ENCODE results near the gene ZNF564. TPM values are rescaled to one million over a fixed set of nuclear protein-coding genes. Genes with fewer than 3 reads are reported as not detected.

Gene ZNF564
- total RNA-seq, 1 experiment from 2014 or later = 6.1 TPM

- POLR2A ChIA-PET = no interaction called here
- peaks cover 4 to 8% of the 10 kb centered on the region in 2 experiments; a peak in 2 of 4 replicates for H3K9me3 ChIP-seq (ENCODE audit: control insufficient read depth in 1 of 2, insufficient read depth in 1 of 2, low read depth in 1 of 2, low read length in 2 of 2)
- no peaks in the 10 kb centered on the region for H3K27me3 ChIP-seq (ENCODE audit: insufficient read depth, low read length)
- no peak overlapping the region for H3K27ac ChIP-seq (ENCODE audit: low read depth, low read length)
- no peaks in the 10 kb centered on the region for H3K9me2 ChIP-seq (ENCODE audit: insufficient read depth)
- peaks cover 0 to 4% of the 10 kb centered on the region in 2 experiments; a peak in 2 of 4 replicates for H3K4me1 ChIP-seq (ENCODE audit: control insufficient read depth in 1 of 2, insufficient read depth in 2 of 2, low read length in 2 of 2)
- CTCF ChIA-PET = no interaction called here
- no peak overlapping the region for H2AFZ ChIP-seq (ENCODE audit: low read depth, low read length, poor library complexity, severe bottlenecking)
- DNase-seq (ENCODE audit: low read depth, low spot score) (no peak), ATAC-seq (no peak)
- TF ChIP-seq JUND (IDR thresholded peaks at IDR 0.05) (no peak), CBX3 (IDR thresholded peaks at IDR 0.05; ENCODE audit: low read depth) (no peak), ZFX (IDR thresholded peaks at IDR 0.05) (no peak), SIN3A (IDR thresholded peaks at IDR 0.05; ENCODE audit: low read depth) (no peak), SP1 (IDR thresholded peaks at IDR 0.05; ENCODE audit: low read depth) (no peak)
- intact Hi-C loops (cut with micrococcal nuclease) = no loop called here
- peaks cover 0 to 10% of the 10 kb centered on the region in 2 experiments; a peak in 1 of 4 replicates for H3K36me3 ChIP-seq (ENCODE audit: control insufficient read depth in 1 of 2, insufficient read depth in 2 of 2, low read length in 2 of 2)
- no peak overlapping the region for H3K9ac ChIP-seq (ENCODE audit: low read length)
- H4K20me1 ChIP-seq (ENCODE audit: insufficient read depth) = no peaks in the 10 kb centered on the region
- RAD21 ChIA-PET (ENCODE audit: low non-redundant PET in 1 of 2, low total read pairs in 2 of 2, uncharacterized antibody in 2 of 2, unreplicated experiment in 2 of 2) = no interaction called here
- no TSS peak for BruUV-seq (replicated peaks)
- peaks cover 37% of the 10 kb centered on the region for H3K79me2 ChIP-seq (ENCODE audit: insufficient read depth, low read length)
- H3K4me3 ChIP-seq (replicated peaks in 1 of 2; ENCODE audit: low read depth in 1 of 2, low read length in 2 of 2) = no peak overlapping the region
- no peak overlapping the region for H3K4me2 ChIP-seq (ENCODE audit: low read length)
These were observed 4.4 kb downstream of the ZNF564 start for GRCh38 chr19:12546903-12547302.

- DNase-seq (ENCODE audit: low read depth, low spot score) (no peak), ATAC-seq (no peak)
- ChIA-PET CTCF (no interaction called here), POLR2A (no interaction called here), RAD21 (ENCODE audit: low non-redundant PET in 1 of 2, low total read pairs in 2 of 2, uncharacterized antibody in 2 of 2, unreplicated experiment in 2 of 2) (no interaction called here)
- no peak overlapping the region for H3K9ac ChIP-seq (ENCODE audit: low read length)
- peaks cover 0 to 10% of the 10 kb centered on the region in 2 experiments; a peak in 1 of 4 replicates for H3K36me3 ChIP-seq (ENCODE audit: control insufficient read depth in 1 of 2, insufficient read depth in 2 of 2, low read length in 2 of 2)
- intact Hi-C loops (cut with micrococcal nuclease) = no loop called here
- no peaks in the 10 kb centered on the region for H3K4me1 ChIP-seq (ENCODE audit: control insufficient read depth in 1 of 2, insufficient read depth in 2 of 2, low read length in 2 of 2)
- H3K27ac ChIP-seq (ENCODE audit: low read depth, low read length) = no peak overlapping the region
- no peak overlapping the region for H2AFZ ChIP-seq (ENCODE audit: low read depth, low read length, poor library complexity, severe bottlenecking)
- no peak overlapping the region for H3K4me3 ChIP-seq (replicated peaks in 1 of 2; ENCODE audit: low read depth in 1 of 2, low read length in 2 of 2)
- H3K27me3 ChIP-seq (ENCODE audit: insufficient read depth, low read length) = no peaks in the 10 kb centered on the region
- H3K79me2 ChIP-seq (ENCODE audit: insufficient read depth, low read length) = peaks cover 37% of the 10 kb centered on the region
- BruUV-seq (replicated peaks) = no TSS peak
- H3K4me2 ChIP-seq (ENCODE audit: low read length) = no peak overlapping the region
- H3K9me2 ChIP-seq (ENCODE audit: insufficient read depth) = no peaks in the 10 kb centered on the region
- no peak for TF ChIP-seq RAD21 (IDR thresholded peaks at IDR 0.05; ENCODE audit: low read depth)
- TF ChIP-seq EZH2phosphoT487 (IDR thresholded peaks at IDR 0.05; ENCODE audit: borderline replicate concordance) = no peak
- no peak for TF ChIP-seq ATF3 (IDR thresholded peaks at IDR 0.05)
- TF ChIP-seq TCF7L2 (IDR thresholded peaks at IDR 0.05; ENCODE audit: borderline replicate concordance, extremely low read depth, insufficient read depth, insufficient read length) = no peak
- no peak for TF ChIP-seq EGR1 (IDR thresholded peaks at IDR 0.05; ENCODE audit: low read depth)
- no peak for TF ChIP-seq SRF (IDR thresholded peaks at IDR 0.05; ENCODE audit: low read depth)
- no peak for TF ChIP-seq MAX (IDR thresholded peaks at IDR 0.05)
- TF ChIP-seq ZFX (IDR thresholded peaks at IDR 0.05) = no peak
- TF ChIP-seq CTCF (IDR thresholded peaks at IDR 0.05 in 2 of 3, conservative IDR thresholded peaks at IDR 0.05 in 1 of 3; ENCODE audit: borderline replicate concordance in 1 of 3, insufficient read depth in 1 of 3, low read depth in 2 of 3, low read length in 2 of 3) = no peak
- TF ChIP-seq FOSL1 (IDR thresholded peaks at IDR 0.05; ENCODE audit: low read depth) = no peak
- no peak for TF ChIP-seq POLR2A (IDR thresholded peaks at IDR 0.05; ENCODE audit: borderline replicate concordance, extremely low read depth, insufficient read depth, insufficient read length)
- no peak for TF ChIP-seq POLR2AphosphoS5 (IDR thresholded peaks at IDR 0.05; ENCODE audit: low read depth, low read length)
- no peak for TF ChIP-seq REST (IDR thresholded peaks at IDR 0.05; ENCODE audit: low read depth)
- H3K9me3 ChIP-seq (ENCODE audit: control insufficient read depth in 1 of 2, insufficient read depth in 1 of 2, low read depth in 1 of 2, low read length in 2 of 2) = peaks cover 4 to 8% of the 10 kb centered on the region in 2 experiments; a peak in 2 of 4 replicates
- no peaks in the 10 kb centered on the region for H4K20me1 ChIP-seq (ENCODE audit: insufficient read depth)
These were observed 5.2 kb downstream of the ZNF564 start for GRCh38 chr19:12546068-12546467.
